ENCODE data around the gene GRAMD1B.
A peak's percentile ranks its signal among the peaks of the same experiment; 100 is the strongest.

Gene GRAMD1B

GRCh38 chr11:123477205-123477907, 47.3 kb downstream of the GRAMD1B start:
- DNase-seq, result no peak
- no peaks in the 10 kb centered on the region for H3K27me3 Mint-ChIP-seq (ENCODE audit: low read depth, poor library complexity)
- H3K9me3 Mint-ChIP-seq, result no peaks in the 10 kb centered on the region
- no peak for TF ChIP-seq CTCF (IDR thresholded peaks at IDR 0.05)
- H3K4me1 Mint-ChIP-seq, result peaks cover 29% of the 10 kb centered on the region
- no peak overlapping the region for H3K4me3 Mint-ChIP-seq
- no peaks in the 10 kb centered on the region for H3K36me3 Mint-ChIP-seq (ENCODE audit: low read depth)
- no peak overlapping the region for H3K27ac Mint-ChIP-seq

GRCh38 chr11:123478352-123478987, 48.4 kb downstream of the GRAMD1B start:
- H3K36me3 Mint-ChIP-seq (ENCODE audit: low read depth), result no peaks in the 10 kb centered on the region
- peak; percentile 50 for DNase-seq
- H3K27me3 Mint-ChIP-seq (ENCODE audit: low read depth, poor library complexity), result peaks cover 3% of the 10 kb centered on the region
- H3K27ac Mint-ChIP-seq, result no peak overlapping the region
- no peaks in the 10 kb centered on the region for H3K9me3 Mint-ChIP-seq
- peaks cover 29% of the 10 kb centered on the region for H3K4me1 Mint-ChIP-seq
- H3K4me3 Mint-ChIP-seq, result no peak overlapping the region
- peak; percentile 64 for TF ChIP-seq CTCF (IDR thresholded peaks at IDR 0.05)

- Mint-ChIP-seq H3K4me3 (no peak overlapping the region), H3K9me3 (no peaks in the 10 kb centered on the region), H3K36me3 (ENCODE audit: low read depth) (no peaks in the 10 kb centered on the region), H3K27ac (no peak overlapping the region), H3K27me3 (ENCODE audit: low read depth, poor library complexity) (peaks cover 3% of the 10 kb centered on the region), H3K4me1 (peaks cover 29% of the 10 kb centered on the region)
- TF ChIP-seq CTCF (IDR thresholded peaks at IDR 0.05), result no peak
- DNase-seq, result no peak
These were observed 49.2 kb downstream of the GRAMD1B start for GRCh38 chr11:123479048-123479837.

GRCh38 chr11:123480290-123480815, 50.3 kb downstream of the GRAMD1B start:
- H3K4me3 Mint-ChIP-seq, result no peak overlapping the region
- no peaks in the 10 kb centered on the region for H3K36me3 Mint-ChIP-seq (ENCODE audit: low read depth)

GRCh38 chr11:123480882-123481281, 50.8 kb downstream of the GRAMD1B start:
- DNase-seq, result no peak
- Mint-ChIP-seq H3K27me3 (ENCODE audit: low read depth, poor library complexity) (peaks cover 3% of the 10 kb centered on the region), H3K9me3 (no peaks in the 10 kb centered on the region), H3K27ac (peak overlapping the region; percentile 5), H3K36me3 (ENCODE audit: low read depth) (no peaks in the 10 kb centered on the region), H3K4me3 (no peak overlapping the region), H3K4me1 (peaks cover 18% of the 10 kb centered on the region)
- no peak for TF ChIP-seq CTCF (IDR thresholded peaks at IDR 0.05)

More at GRCh38 chr11:123480290-123480815, 50.3 kb downstream of the GRAMD1B start:
- no peak for DNase-seq
- TF ChIP-seq CTCF (IDR thresholded peaks at IDR 0.05), result no peak
- H3K27ac Mint-ChIP-seq, result no peak overlapping the region
- peaks cover 22% of the 10 kb centered on the region for H3K4me1 Mint-ChIP-seq
- peaks cover 3% of the 10 kb centered on the region for H3K27me3 Mint-ChIP-seq (ENCODE audit: low read depth, poor library complexity)
- H3K9me3 Mint-ChIP-seq, result no peaks in the 10 kb centered on the region
